OCI-LY1 (cell line): ENCODE results near the gene CCDC57.
"Not testable (repeated sequence)": the region's sequence is repeated elsewhere in the genome, so short reads cannot be mapped to it uniquely, and the experiment has no call there.

Experiments used
- CTCF ChIP-seq: fragments of 200-600 bp; sonication (generic), shearing (Covaris generic); IDR thresholded peaks from 2 replicates; pipeline ENCODE4 v1.5.1; 2017; ENCODE audit warnings: mild to moderate bottlenecking, antibody characterized with exemption, low read length, moderate library complexity, mixed read lengths
- EZH2 ChIP-seq: fragments of 200-600 bp; sonication (generic), shearing (Covaris generic); IDR thresholded peaks from 2 replicates; pipeline ENCODE4 v1.8.0; 2017; ENCODE audit warnings: borderline replicate concordance, mixed run types, mild to moderate bottlenecking, antibody characterized with exemption, low read length, moderate library complexity, mixed read lengths

GRCh38 chr17:82133166-82133953 is 79.3 kb downstream of the CCDC57 start:
- TF ChIP-seq CTCF, EZH2: not testable (repeated sequence)
